C4-2B (cell line): ENCODE results near the gene SIDT1.
A peak's percentile ranks its signal among the peaks of the same experiment; 100 is the strongest.

Experiments
- H3K27ac ChIP-seq: fragments of 450-650 bp; 2 replicates; pipeline ENCODE4 v1.5.1; 2017
- CTCF ChIP-seq: fragments of 450-650 bp; conservative IDR thresholded peaks from 2 replicates; pipeline ENCODE4 v1.5.1; 2017; ENCODE audit warnings: mild to moderate bottlenecking
- ZFX ChIP-seq: fragments of 450-650 bp; IDR thresholded peaks from 2 replicates; pipeline ENCODE4 v1.6.1; 2017

Gene SIDT1

DNA sequence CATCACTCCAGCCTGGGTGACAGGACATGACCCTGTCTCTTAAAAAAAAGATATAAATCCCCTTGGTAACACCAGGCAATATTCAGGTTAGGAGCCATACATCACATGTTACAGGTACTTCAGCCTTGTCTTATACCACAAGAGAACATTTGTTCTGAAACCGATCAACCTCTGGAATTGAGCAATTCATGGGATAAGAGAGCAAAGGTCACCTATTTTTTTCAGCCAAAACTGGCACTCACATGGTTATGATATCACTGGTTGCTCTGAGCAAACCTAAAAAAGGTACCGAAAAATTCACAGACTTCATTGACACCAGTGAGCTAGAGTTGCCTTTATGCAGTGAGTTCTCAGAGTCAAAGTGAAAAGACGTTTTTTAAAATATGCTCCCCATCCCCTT is 26.5 kb upstream of the SIDT1 start:
- TF ChIP-seq CTCF = no peak
- TF ChIP-seq ZFX = no peak
- H3K27ac ChIP-seq = no peak overlapping the region

GRCh38 chr3:113507501-113508067 is 24.8 kb upstream of the SIDT1 start:
- TF ChIP-seq ZFX (no peak), CTCF (no peak)
- no peak overlapping the region for H3K27ac ChIP-seq

GRCh38 chr3:113508966-113509365 is 23.4 kb upstream of the SIDT1 start:
- no peak for TF ChIP-seq ZFX
- no peak for TF ChIP-seq CTCF
- H3K27ac ChIP-seq = no peak overlapping the region

DNA sequence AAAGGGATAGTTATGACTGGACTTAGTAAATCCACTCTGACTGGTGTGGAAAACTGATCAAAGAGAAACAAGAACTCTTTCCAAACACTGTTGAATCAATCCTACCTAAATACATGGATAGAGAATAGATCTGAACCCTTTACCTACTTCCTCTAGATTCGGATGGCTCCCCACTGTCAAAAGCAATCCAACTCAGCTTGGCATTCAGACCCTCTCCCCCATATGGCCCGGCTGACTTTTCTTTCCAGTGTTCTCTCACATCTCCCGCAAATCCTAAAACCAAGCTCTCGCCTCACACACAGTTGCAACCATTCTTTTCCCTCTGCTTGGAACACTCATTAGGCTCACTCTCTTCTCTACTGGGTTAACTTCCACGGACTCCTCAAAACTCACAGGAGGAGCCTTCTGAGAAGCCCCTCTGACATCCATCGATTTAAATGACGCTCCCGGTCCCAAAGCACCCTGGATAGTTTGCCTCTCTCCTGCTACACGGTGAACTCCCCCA is 18.0 kb upstream of the SIDT1 start:
- peak overlapping the region; percentile 67 for H3K27ac ChIP-seq
- TF ChIP-seq ZFX (no peak), CTCF (no peak)

GRCh38 chr3:113516115-113516505 is 16.2 kb upstream of the SIDT1 start:
- H3K27ac ChIP-seq = no peak overlapping the region
- peak; percentile 20 for TF ChIP-seq CTCF
- no peak for TF ChIP-seq ZFX

DNA sequence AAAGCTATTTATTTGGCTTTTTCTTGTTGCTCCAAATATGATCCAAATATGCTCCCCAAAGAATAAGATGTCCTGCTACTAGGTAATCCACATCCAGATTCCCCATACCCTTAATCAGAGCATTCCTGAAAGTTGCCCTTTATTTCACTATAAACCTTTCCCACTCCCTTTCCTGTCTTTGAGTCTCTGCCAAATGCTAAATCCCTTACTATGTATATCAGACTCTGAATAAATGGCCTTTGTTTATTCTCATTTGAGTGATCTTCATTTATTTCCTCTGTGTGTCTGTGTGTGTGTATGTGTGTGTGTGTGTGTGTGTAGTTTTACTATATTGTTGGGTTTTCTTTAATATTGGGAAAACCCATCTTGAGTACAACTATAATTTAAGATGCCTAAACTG is 10.4 kb upstream of the SIDT1 start:
- H3K27ac ChIP-seq = no peak overlapping the region
- TF ChIP-seq ZFX (no peak), CTCF (no peak)

DNA sequence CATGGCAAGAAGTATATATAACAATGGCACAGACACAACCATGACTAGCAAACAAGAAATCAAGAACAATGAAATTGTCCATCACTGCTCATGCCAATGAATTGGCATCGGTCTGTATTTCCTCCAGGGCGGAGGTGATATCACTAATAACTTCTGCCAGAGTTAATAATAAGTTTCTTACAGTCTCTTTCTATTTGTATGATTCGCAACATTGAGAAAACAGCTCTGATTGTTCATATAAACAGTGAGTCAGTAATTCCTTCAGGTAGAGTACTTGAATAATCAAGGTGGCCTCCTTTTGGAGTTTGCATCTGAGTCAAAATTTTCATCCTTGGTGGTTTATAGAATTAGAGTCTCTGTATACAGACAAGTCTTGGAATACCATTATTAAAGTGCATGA is 9.1 kb upstream of the SIDT1 start:
- no peak overlapping the region for H3K27ac ChIP-seq
- TF ChIP-seq ZFX = no peak
- no peak for TF ChIP-seq CTCF
